Cardiac fibroblast (primary cell): ENCODE measurements around the gene ANKZF1.
"Not testable (repeated sequence)": the region's sequence is repeated elsewhere in the genome, so short reads cannot be mapped to it uniquely, and the experiment has no call there.

Experiments
- DNase-seq, 2 donors: peaks; one replicate each; pipeline versions ENCODE4 v3.0.0 to v3.0.0-alpha.2; 2010; ENCODE audit warnings: low read depth in 2 of 2
- H3K4me3 ChIP-seq, 2 donors: replicated peaks in 1 of 2; 1 replicate in 1 of 2; 2 replicates in 1 of 2; pipeline ENCODE4 v1.5.1; 2011; ENCODE audit warnings: low read depth in 2 of 2, low read length in 2 of 2, mild to moderate bottlenecking in 2 of 2, moderate library complexity in 1 of 2
- TF ChIP-seq, protein P1 (sequence below): IDR thresholded peaks from one replicate; pipeline ENCODE4 v1.5.1; 2011; ENCODE audit warnings: low read depth, mild to moderate bottlenecking, low read length, inconsistent platforms

ANKZF1 gene

GRCh38 chr2:219186754-219187456, 42.7 kb upstream of the ANKZF1 start:
- TF ChIP-seq, protein P1, sequence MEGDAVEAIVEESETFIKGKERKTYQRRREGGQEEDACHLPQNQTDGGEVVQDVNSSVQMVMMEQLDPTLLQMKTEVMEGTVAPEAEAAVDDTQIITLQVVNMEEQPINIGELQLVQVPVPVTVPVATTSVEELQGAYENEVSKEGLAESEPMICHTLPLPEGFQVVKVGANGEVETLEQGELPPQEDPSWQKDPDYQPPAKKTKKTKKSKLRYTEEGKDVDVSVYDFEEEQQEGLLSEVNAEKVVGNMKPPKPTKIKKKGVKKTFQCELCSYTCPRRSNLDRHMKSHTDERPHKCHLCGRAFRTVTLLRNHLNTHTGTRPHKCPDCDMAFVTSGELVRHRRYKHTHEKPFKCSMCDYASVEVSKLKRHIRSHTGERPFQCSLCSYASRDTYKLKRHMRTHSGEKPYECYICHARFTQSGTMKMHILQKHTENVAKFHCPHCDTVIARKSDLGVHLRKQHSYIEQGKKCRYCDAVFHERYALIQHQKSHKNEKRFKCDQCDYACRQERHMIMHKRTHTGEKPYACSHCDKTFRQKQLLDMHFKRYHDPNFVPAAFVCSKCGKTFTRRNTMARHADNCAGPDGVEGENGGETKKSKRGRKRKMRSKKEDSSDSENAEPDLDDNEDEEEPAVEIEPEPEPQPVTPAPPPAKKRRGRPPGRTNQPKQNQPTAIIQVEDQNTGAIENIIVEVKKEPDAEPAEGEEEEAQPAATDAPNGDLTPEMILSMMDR = no peak
- H3K4me3 ChIP-seq = no peak overlapping the region
- no peak for DNase-seq

DNA sequence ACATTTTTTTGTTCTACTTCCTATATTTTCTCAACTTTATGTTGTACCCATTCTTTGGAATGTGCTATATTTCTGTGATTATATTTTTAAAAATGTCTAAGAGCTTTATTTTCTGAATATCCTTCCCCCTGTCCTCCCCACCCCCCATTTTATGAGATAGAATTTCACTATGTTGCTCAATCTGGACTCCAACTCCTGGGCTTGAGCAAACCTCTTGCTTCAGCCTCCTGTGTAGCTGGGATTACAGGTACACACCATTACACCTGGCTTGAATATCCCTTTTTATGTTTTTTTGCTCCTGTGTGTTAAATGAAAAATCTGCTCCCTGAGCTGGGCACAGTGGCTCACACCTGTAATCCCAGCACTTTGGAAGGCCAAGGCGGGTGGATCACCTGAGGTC, 32.2 kb upstream of the ANKZF1 start:
- TF ChIP-seq, protein P1 = no peak
- no peak for DNase-seq
- no peak overlapping the region for H3K4me3 ChIP-seq

DNA sequence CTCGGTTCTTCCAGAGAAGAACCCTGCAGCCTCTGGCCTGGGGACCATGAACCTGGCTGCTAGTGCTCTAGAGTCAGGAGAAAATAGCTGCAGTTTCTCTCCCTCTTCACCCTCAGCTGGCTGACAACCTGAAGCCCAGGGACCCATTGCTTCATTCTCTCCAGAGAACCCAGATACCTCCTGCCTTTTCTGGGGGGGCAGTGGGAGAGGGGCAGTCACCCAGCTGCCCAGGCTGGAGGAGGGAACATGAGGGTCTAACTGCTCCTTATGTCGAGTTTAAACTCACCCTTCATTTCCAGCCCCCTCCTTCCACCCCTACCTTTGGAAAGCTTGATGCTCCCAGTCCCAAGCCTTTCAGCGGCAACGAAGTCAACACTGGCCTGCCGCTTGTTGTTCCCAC, 30.6 kb upstream of the ANKZF1 start:
- TF ChIP-seq, protein P1 = no peak
- H3K4me3 ChIP-seq = no peak overlapping the region
- DNase-seq = no peak

DNA sequence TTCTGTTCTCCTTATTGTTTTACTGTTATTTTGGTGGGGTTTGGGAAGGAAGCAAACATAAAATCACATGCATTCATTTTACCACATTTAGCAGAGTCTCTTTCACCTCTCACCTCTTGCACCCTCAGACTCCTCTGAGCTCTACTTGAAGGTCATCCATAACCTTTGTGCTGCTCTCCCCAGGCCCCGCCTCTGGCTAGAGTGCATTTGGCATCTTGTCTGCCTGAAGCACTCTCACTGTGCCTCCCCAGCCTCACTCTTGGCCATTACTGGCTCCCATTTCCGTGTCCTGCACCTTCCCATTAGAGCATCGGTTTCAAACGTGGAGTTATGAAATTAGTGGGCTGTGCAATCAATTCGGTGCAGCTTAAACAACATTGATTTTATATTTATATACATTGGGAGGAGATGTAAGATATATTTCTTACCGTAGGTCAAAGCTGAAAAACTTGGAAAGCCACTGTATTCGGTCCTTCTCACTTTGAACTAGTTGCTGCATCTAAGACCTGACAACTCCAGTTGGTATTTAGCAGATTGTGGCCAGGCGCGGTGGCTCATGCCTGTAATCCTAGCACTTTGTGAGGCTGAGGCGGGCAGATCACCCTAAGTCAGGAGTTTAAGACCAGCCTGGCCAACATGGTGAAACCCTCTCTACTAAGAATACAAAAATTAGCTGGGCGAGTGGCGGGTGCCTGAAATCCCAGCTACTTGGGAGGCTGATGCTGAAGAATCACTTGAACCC, 30.0 kb upstream of the ANKZF1 start:
- TF ChIP-seq, protein P1 = no peak
- DNase-seq = no peak
- no peak overlapping the region for H3K4me3 ChIP-seq

- H3K4me3 ChIP-seq, DNase-seq: not testable (repeated sequence)
These were observed 28.9 kb upstream of the ANKZF1 start for GRCh38 chr2:219200502-219201326.

- H3K4me3 ChIP-seq = not testable (repeated sequence)
These were observed 28.3 kb upstream of the ANKZF1 start for GRCh38 chr2:219201331-219201730.

GRCh38 chr2:219204425-219205164, 25.0 kb upstream of the ANKZF1 start:
- DNase-seq = no peak
- H3K4me3 ChIP-seq = no peak overlapping the region
- TF ChIP-seq, protein P1 = no peak

More at GRCh38 chr2:219201331-219201730, 28.3 kb upstream of the ANKZF1 start:
- not testable (repeated sequence) for DNase-seq
